Liver (tissue), 9 donors: ENCODE results near the gene SF3B3. TPM values are rescaled to one million over a fixed set of nuclear protein-coding genes. Genes with fewer than 3 reads are reported as not detected.
"Not testable (repeated sequence)": the region's sequence is repeated elsewhere in the genome, so short reads cannot be mapped to it uniquely, and the experiment has no call there.

Experiments
- DNase-seq: peaks from one replicate; pipeline ENCODE4 v3.0.0-alpha.2; 2017; ENCODE audit warnings: low spot score
- H3K27ac ChIP-seq, 2 donors: one replicate each; pipeline ENCODE4 v1.7.0; 2013; ENCODE audit warnings: inconsistent platforms in 2 of 2, low read length in 2 of 2, control low read depth in 1 of 2, low read depth in 1 of 2, mild to moderate bottlenecking in 1 of 2
- H3K27me3 ChIP-seq, 4 donors: one replicate each; pipeline versions ENCODE4 v1.6.1 to v1.7.0; 2013; ENCODE audit warnings: low read length in 3 of 4, inconsistent platforms in 1 of 4, mild to moderate bottlenecking in 1 of 4, moderate library complexity in 1 of 4; ENCODE audit not compliant: control insufficient read depth in 4 of 4, insufficient read depth in 4 of 4
- H3K36me3 ChIP-seq, 4 donors: one replicate each; pipeline versions ENCODE4 v1.6.1 to v1.7.0; 2013; ENCODE audit warnings: low read length in 3 of 4, mild to moderate bottlenecking in 3 of 4, low read depth in 1 of 4, moderate library complexity in 1 of 4; ENCODE audit not compliant: control insufficient read depth in 4 of 4, insufficient read depth in 3 of 4
- H3K4me1 ChIP-seq, 4 donors: one replicate each; pipeline versions ENCODE4 v1.6.1 to v1.7.0; 2013; ENCODE audit warnings: low read length in 3 of 4, mild to moderate bottlenecking in 3 of 4, moderate library complexity in 1 of 4; ENCODE audit not compliant: control insufficient read depth in 4 of 4, insufficient read depth in 4 of 4
- H3K4me3 ChIP-seq, 3 donors: one replicate each; pipeline versions ENCODE4 v1.6.1 to v1.7.0; 2013; ENCODE audit warnings: low read length in 3 of 3, control low read depth in 1 of 3, low read depth in 1 of 3, mild to moderate bottlenecking in 1 of 3
- H3K9ac ChIP-seq, 2 donors: one replicate each; pipeline ENCODE4 v1.7.0; 2013; ENCODE audit warnings: low read length in 2 of 2, mild to moderate bottlenecking in 2 of 2, moderate library complexity in 2 of 2, control low read depth in 1 of 2, low read depth in 1 of 2
- H3K9me3 ChIP-seq, 4 donors: one replicate each; pipeline versions ENCODE4 v1.6.1 to v1.7.0; 2013; ENCODE audit warnings: low read length in 3 of 4; ENCODE audit not compliant: control insufficient read depth in 4 of 4
- FOXA1 ChIP-seq: IDR thresholded peaks from 2 replicates; pipeline ENCODE4 v1.6.1; 2016; ENCODE audit warnings: antibody characterized with exemption
- FOXA2 ChIP-seq: IDR thresholded peaks from 2 replicates; pipeline ENCODE4 v1.6.1; 2016; ENCODE audit warnings: antibody characterized with exemption
- GABPA ChIP-seq, 2 donors: IDR thresholded peaks in 1 of 2; conservative IDR thresholded peaks in 1 of 2; 2 replicates each; pipeline ENCODE4 v1.6.1; 2016; ENCODE audit warnings: antibody characterized with exemption in 2 of 2, mild to moderate bottlenecking in 1 of 2, moderate library complexity in 1 of 2
- HNF4A ChIP-seq, 2 donors: conservative IDR thresholded peaks; 2 replicates each; pipeline ENCODE4 v1.6.1; 2016; ENCODE audit warnings: antibody characterized with exemption in 2 of 2, mild to moderate bottlenecking in 2 of 2
- RAD21 ChIP-seq, 2 donors: IDR thresholded peaks; 2 replicates each; pipeline ENCODE4 v1.6.1; 2016; ENCODE audit warnings: antibody characterized with exemption in 2 of 2, mild to moderate bottlenecking in 2 of 2
- TAF1 ChIP-seq: conservative IDR thresholded peaks from 2 replicates; pipeline ENCODE4 v1.6.1; 2016; ENCODE audit warnings: antibody characterized with exemption, mild to moderate bottlenecking
- YY1 ChIP-seq: IDR thresholded peaks from 2 replicates; pipeline ENCODE4 v1.6.1; 2016; ENCODE audit warnings: antibody characterized with exemption, mild to moderate bottlenecking
- WGBS: extraction: QIAGEN DNeasy Blood & Tissue Kit; methylation state at CpG from one replicate; pipeline ENCODE4 v1.1.7; 2013; 5-methylcytosine and 5-hydroxymethylcytosine counted together
- polyA plus RNA-seq, 2 donors: library from polyadenylated mRNA; stranded (reverse) in 1 of 2; unstranded in 1 of 2; fragments of 200-250 nt in 1 of 2; fragments of >200 nt in 1 of 2; fragmentation: Nextera tagmentation in 1 of 2; extraction: Ambion mirVana in 1 of 2; gene quantifications; one replicate each; pipeline versions ENCODE4 v1.2.1 to v1.2.3, GENCODE V29; 2013 to 2015
- total RNA-seq, 2 donors: library from RNA; depleted of rRNA; stranded (reverse); fragments of >200 nt; gene quantifications; one replicate each; pipeline ENCODE4 v1.2.3, GENCODE V29; 2014
- TF ChIP-seq, protein P1 (sequence below): IDR thresholded peaks from 2 replicates; pipeline ENCODE4 v1.6.1; 2016; ENCODE audit warnings: antibody characterized with exemption, mild to moderate bottlenecking
- donor health status: healthy.
- donor health status: healthy.
- donor health status: healthy.
- donor health status: healthy.
- donor health status: healthy.

Gene SF3B3
- total and polyA plus RNA-seq, 4 donors: 38.9 to 77.8 (median 53.2) TPM

DNA sequence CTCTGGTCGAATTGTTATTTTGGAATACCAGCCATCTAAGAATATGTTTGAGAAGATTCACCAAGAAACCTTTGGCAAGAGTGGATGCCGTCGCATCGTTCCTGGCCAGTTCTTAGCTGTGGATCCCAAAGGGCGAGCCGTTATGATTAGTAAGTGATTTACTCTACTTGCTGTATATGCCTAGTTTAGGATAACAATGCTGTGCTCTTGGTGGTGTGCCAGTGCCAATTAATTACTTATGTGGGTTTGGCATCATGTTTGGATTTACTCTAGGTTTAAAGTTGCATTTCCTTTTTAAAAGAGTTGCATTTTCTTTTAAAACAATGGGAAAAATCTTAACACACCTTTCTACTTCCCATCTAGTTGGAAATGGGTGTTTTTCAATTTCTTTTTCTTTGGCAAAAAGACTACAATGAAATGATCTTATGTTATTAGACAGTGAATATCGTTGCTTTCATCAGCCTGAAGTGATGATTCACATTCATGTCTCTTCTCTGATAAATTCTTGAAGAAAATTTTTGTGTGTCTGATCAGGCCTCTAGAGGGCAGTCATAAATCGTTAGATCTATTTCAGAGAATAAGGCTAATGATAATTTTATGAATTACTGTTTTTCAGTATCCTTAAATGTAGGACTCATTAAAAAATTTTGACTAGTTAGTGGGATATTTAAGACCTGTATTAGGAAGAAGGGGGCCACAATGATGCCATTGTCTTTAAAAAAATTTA is 5.6 kb downstream of the SF3B3 start (continued):
- TF ChIP-seq, protein P1, sequence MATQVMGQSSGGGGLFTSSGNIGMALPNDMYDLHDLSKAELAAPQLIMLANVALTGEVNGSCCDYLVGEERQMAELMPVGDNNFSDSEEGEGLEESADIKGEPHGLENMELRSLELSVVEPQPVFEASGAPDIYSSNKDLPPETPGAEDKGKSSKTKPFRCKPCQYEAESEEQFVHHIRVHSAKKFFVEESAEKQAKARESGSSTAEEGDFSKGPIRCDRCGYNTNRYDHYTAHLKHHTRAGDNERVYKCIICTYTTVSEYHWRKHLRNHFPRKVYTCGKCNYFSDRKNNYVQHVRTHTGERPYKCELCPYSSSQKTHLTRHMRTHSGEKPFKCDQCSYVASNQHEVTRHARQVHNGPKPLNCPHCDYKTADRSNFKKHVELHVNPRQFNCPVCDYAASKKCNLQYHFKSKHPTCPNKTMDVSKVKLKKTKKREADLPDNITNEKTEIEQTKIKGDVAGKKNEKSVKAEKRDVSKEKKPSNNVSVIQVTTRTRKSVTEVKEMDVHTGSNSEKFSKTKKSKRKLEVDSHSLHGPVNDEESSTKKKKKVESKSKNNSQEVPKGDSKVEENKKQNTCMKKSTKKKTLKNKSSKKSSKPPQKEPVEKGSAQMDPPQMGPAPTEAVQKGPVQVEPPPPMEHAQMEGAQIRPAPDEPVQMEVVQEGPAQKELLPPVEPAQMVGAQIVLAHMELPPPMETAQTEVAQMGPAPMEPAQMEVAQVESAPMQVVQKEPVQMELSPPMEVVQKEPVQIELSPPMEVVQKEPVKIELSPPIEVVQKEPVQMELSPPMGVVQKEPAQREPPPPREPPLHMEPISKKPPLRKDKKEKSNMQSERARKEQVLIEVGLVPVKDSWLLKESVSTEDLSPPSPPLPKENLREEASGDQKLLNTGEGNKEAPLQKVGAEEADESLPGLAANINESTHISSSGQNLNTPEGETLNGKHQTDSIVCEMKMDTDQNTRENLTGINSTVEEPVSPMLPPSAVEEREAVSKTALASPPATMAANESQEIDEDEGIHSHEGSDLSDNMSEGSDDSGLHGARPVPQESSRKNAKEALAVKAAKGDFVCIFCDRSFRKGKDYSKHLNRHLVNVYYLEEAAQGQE: no peak
- no peak for TF ChIP-seq FOXA2
- TF ChIP-seq RAD21 (IDR thresholded peaks at IDR 0.05): peak; percentile 62 to 66
- TF ChIP-seq FOXA1: no peak

DNA sequence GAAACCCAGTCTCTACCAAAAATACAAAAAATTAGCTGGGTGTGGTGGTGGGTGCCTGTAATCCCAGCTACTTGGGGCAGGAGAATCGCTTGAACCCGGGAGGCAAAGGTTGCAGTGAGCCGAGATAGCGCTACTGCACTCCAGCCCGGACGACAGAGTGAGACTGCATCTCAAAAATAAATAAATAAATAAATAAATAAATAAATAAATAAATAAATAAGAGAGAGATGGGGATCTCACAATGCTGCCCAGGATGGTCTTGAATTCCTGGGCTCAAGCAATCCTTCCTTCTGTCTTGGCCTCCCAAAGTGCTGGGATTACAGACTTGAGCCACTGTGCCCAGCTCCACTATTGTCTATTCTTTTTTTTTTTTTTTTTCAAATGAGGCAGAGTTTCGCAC is 6.3 kb downstream of the SF3B3 start:
- 94% methylated on average over 7 of the region's 7 CpGs for whole genome bisulfite sequencing
- not testable (repeated sequence) for H3K9ac ChIP-seq, H3K27me3 ChIP-seq, H3K27ac ChIP-seq, H3K9me3 ChIP-seq, DNase-seq, H3K4me3 ChIP-seq
- Histone ChIP-seq H3K4me1 (peaks cover 1 to 20% (median 8%) of the 10 kb centered on the region in 4 donors), H3K36me3 (peaks cover 16 to 55% (median 52%) of the 10 kb centered on the region in 4 donors)

DNA sequence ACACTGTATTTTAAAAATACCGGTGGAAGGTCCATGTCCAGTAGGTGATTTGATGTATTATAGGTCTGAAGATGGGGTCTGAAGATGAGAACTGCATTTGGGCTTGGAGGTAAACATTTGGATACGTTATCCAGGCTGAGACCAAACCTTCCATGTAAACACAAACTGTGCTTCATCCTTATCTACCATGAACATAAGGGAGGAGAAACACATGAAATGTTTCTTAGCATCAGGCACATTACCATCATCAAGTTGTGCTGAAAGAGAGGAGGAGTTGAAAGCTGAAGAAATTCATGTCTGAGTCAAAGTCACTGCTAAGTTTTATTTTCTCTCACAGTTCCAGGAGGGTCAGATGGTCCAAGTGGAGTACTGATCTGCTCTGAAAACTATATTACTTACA is 11.4 kb downstream of the SF3B3 start:
- Histone ChIP-seq H3K27me3 (no peaks in the 10 kb centered on the region), H3K4me3 (no peak overlapping the region), H3K36me3 (peaks cover 16 to 79% (median 71%) of the 10 kb centered on the region in 4 donors), H3K4me1 (no peaks in the 10 kb centered on the region), H3K9me3 (no peaks in the 10 kb centered on the region), H3K9ac (no peak overlapping the region), H3K27ac (no peak overlapping the region)
- DNase-seq: no peak
- TF ChIP-seq GABPA (IDR thresholded peaks at IDR 0.05 in 1 of 2, conservative IDR thresholded peaks at IDR 0.05 in 1 of 2) (no peak), TAF1 (no peak), FOXA2 (no peak), FOXA1 (no peak), YY1 (no peak), HNF4A (conservative IDR thresholded peaks at IDR 0.05) (no peak)
- TF ChIP-seq, protein P1: no peak
- WGBS: 93% methylated on average over 2 of the region's 2 CpGs
